Psoas muscle (tissue), 8 donors: ENCODE data around the gene FOXJ3. TPM values are rescaled to one million over a fixed set of nuclear protein-coding genes. Genes with fewer than 3 reads are reported as not detected.

Experiments used
- ATAC-seq, 4 donors: fragments of 200-7000 bp; cut with Tn5 transposase; one replicate each; pipeline ENCODE4 v1.9.1; 2020; ENCODE audit warnings: moderate library complexity in 3 of 4, mild to moderate bottlenecking in 2 of 4
- DNase-seq, 2 donors: peaks; one replicate each; pipeline ENCODE4 v3.0.0-alpha.2; 2020
- H3K27ac ChIP-seq: fragments of 200-600 bp; one replicate; pipeline ENCODE4 v1.8.0; 2022
- H3K27me3 ChIP-seq, 3 donors: fragments of 200-600 bp in 1 of 3; one replicate each; pipeline versions ENCODE4 v1.6.1 to v1.8.0; 2013 to 2022; ENCODE audit warnings: low read length in 2 of 3, mild to moderate bottlenecking in 2 of 3, moderate library complexity in 1 of 3; ENCODE audit not compliant: insufficient read depth in 3 of 3
- H3K36me3 ChIP-seq, 2 donors: fragments of 200-600 bp in 1 of 2; one replicate each; pipeline versions ENCODE4 v1.6.1 to v1.8.0; 2013 to 2022; ENCODE audit warnings: low read depth in 1 of 2, mild to moderate bottlenecking in 1 of 2, moderate library complexity in 1 of 2; ENCODE audit not compliant: insufficient read depth in 1 of 2
- H3K4me1 ChIP-seq: fragments of 200-600 bp; one replicate; pipeline ENCODE4 v1.8.0; 2022
- H3K4me3 ChIP-seq: fragments of 200-600 bp; one replicate; pipeline ENCODE4 v1.8.0; 2022; ENCODE audit warnings: mild to moderate bottlenecking
- H3K9me3 ChIP-seq: fragments of 200-600 bp; one replicate; pipeline ENCODE4 v1.8.0; 2022
- CTCF ChIP-seq: fragments of 200-600 bp; IDR thresholded peaks from one replicate; pipeline ENCODE4 v1.8.0; 2022; ENCODE audit warnings: antibody characterized with exemption
- WGBS, 3 donors: extraction: QIAGEN DNeasy Blood & Tissue Kit; methylation state at CpG; one replicate each; pipeline versions ENCODE4 v1.1.6 to v1.1.7; 2013; 5-methylcytosine and 5-hydroxymethylcytosine counted together
- intact Hi-C, 2 donors: fragments of 100-400 bp; cut with DNase I; formaldehyde crosslinking; loops; one replicate each; pipeline versions ENCODE4 v1.11.0 to v1.14.2; 2022
- polyA plus RNA-seq, 3 donors: library from polyadenylated mRNA; stranded (reverse); fragments of 200-250 nt; gene quantifications; one replicate each; pipeline ENCODE4 v1.2.3, GENCODE V29; 2013
- total RNA-seq, 4 donors: library from RNA; stranded (reverse); fragmentation: NEBNext Ultra II Directional in 2 of 4; extraction: Animal tissue kit (Norgen Biotek cat#: 25700) in 2 of 4; gene quantifications; one replicate each; pipeline versions ENCODE4 v1.2.1 to v1.2.4, GENCODE V29; 2021 to 2023
- donor health status: healthy with polysubstance abuse.
- donor health status: DM: no; HTN: no; CAD: no; lungs with moderate emphysema.
- donor health status: Bipolar disorder and iron deficiency.
- donor health status: healthy.
- donor health status: DM: yes; HTN: yes; CAD: no.
- donor health status: DM: no; HTN: no; CAD: no.
- donor health status: DM: no; HTN: no; CAD: no.
- donor health status: DM: yes; HTN: yes; CAD: no.

FOXJ3 gene
- total and polyA plus RNA-seq, 7 donors, result 15.1 to 53.1 (median 47.9) TPM

- H3K4me1 ChIP-seq, result peaks cover 41% of the 10 kb centered on the region
- TF ChIP-seq CTCF, result no peak
- no peaks in the 10 kb centered on the region for H3K27me3 ChIP-seq
- 84 to 90% (median 84%) methylated on average over 1 of the region's 1 CpG for WGBS, 3 donors
- no peak for DNase-seq
- H3K36me3 ChIP-seq, result no peaks in the 10 kb centered on the region
- intact Hi-C loops, result no loop called here
- H3K4me3 ChIP-seq, result no peak overlapping the region
- ATAC-seq, result peak in 3 of 4 donors; percentile 23 to 32 (median 30)
- H3K27ac ChIP-seq, result no peak overlapping the region
- no peaks in the 10 kb centered on the region for H3K9me3 ChIP-seq
These were observed 76.8 kb downstream of the FOXJ3 start for GRCh38 chr1:42258218-42258617.

GRCh38 chr1:42251042-42251441 is 84.0 kb downstream of the FOXJ3 start:
- no peak overlapping the region for H3K4me3 ChIP-seq
- TF ChIP-seq CTCF, result no peak
- peaks cover 9% of the 10 kb centered on the region for H3K4me1 ChIP-seq
- no peak for ATAC-seq
- H3K36me3 ChIP-seq, result no peaks in the 10 kb centered on the region
- H3K9me3 ChIP-seq, result no peaks in the 10 kb centered on the region
- intact Hi-C loops, result no loop called here
- DNase-seq, result no peak
- H3K27me3 ChIP-seq, result no peaks in the 10 kb centered on the region
- WGBS, 3 donors, result 97 to 100% (median 100%) methylated on average over 1 of the region's 1 CpG
- no peak overlapping the region for H3K27ac ChIP-seq

GRCh38 chr1:42250164-42250563 is 84.9 kb downstream of the FOXJ3 start:
- intact Hi-C loops, result no loop called here
- ATAC-seq (no peak), DNase-seq (no peak)
- Histone ChIP-seq H3K4me3 (no peak overlapping the region), H3K27me3 (no peaks in the 10 kb centered on the region), H3K36me3 (no peaks in the 10 kb centered on the region), H3K4me1 (peaks cover 10% of the 10 kb centered on the region), H3K9me3 (no peaks in the 10 kb centered on the region), H3K27ac (no peak overlapping the region)
- 53 to 77% (median 53%) methylated on average over 3 of the region's 3 CpGs for WGBS, 3 donors
- no peak for TF ChIP-seq CTCF

- peaks cover 15% of the 10 kb centered on the region for H3K4me1 ChIP-seq
- no peaks in the 10 kb centered on the region for H3K36me3 ChIP-seq
- H3K27me3 ChIP-seq, result no peaks in the 10 kb centered on the region
- ATAC-seq (peak in 2 of 4 donors; percentile 17 to 37), DNase-seq (no peak)
- no peak for TF ChIP-seq CTCF
- intact Hi-C loops, result no loop called here
- no peak overlapping the region for H3K27ac ChIP-seq
- peaks cover 13% of the 10 kb centered on the region for H3K9me3 ChIP-seq
- 75 to 83% (median 76%) methylated on average over 5 of the region's 5 CpGs for WGBS, 3 donors
- no peak overlapping the region for H3K4me3 ChIP-seq
These were observed 93.9 kb downstream of the FOXJ3 start for GRCh38 chr1:42240966-42241755.

GRCh38 chr1:42239555-42239954 is 95.5 kb downstream of the FOXJ3 start:
- 96 to 100% (median 98%) methylated on average over 1 of the region's 1 CpG for WGBS, 3 donors

More at GRCh38 chr1:42239555-42239954, 95.5 kb downstream of the FOXJ3 start:
- no peak for DNase-seq
- no peak for TF ChIP-seq CTCF
- Histone ChIP-seq H3K4me3 (no peak overlapping the region), H3K9me3 (peaks cover 13% of the 10 kb centered on the region), H3K4me1 (peaks cover 14% of the 10 kb centered on the region), H3K27me3 (no peaks in the 10 kb centered on the region), H3K36me3 (no peaks in the 10 kb centered on the region), H3K27ac (no peak overlapping the region)
- ATAC-seq, result no peak
- intact Hi-C loops, result no loop called here
